B cell (primary cell): Measurements from ENCODE around the gene CDK5RAP3. TPM values are rescaled to one million over a fixed set of nuclear protein-coding genes. Genes with fewer than 3 reads are reported as not detected.
A peak's percentile ranks its signal among the peaks of the same experiment; 100 is the strongest.

Experiments used
- ATAC-seq: fragments of 200-7000 bp; cut with Tn5 transposase; one replicate; pipeline ENCODE4 v1.10.0; 2021; ENCODE audit warnings: low read depth, mild to moderate bottlenecking, moderate number of reproducible peaks, moderate library complexity
- CTCF ChIA-PET: fragments of 350-600 bp; sonication (Branson Sonifier 250); formaldehyde crosslinking; loops from one replicate; lab custom pipeline; 2021; ENCODE audit warnings: antibody characterized with exemption, inconsistent platforms; lab: Charles Lee
- POLR2A ChIA-PET: fragments of 350-600 bp; sonication (Branson Sonifier 250); formaldehyde crosslinking; loops from one replicate; lab custom pipeline; 2021; ENCODE audit warnings: antibody characterized with exemption; lab: Charles Lee
- DNase-seq: peaks from one replicate; pipeline ENCODE4 v3.0.0; 2013
- H2AFZ ChIP-seq: 2 replicates; pipeline ENCODE4 v1.6.1; 2012; ENCODE audit warnings: mild to moderate bottlenecking, low read depth, low read length; ENCODE audit not compliant: insufficient read depth, poor library complexity, severe bottlenecking
- H3K27ac ChIP-seq, 2 donors: 1 replicate in 1 of 2; 2 replicates in 1 of 2; pipeline ENCODE4 v1.5.1; 2012 to 2013; ENCODE audit warnings: low read length in 2 of 2, mild to moderate bottlenecking in 2 of 2, moderate library complexity in 1 of 2
- H3K27me3 ChIP-seq, 4 experiments: fragments of 200-600 bp in 1 of 4; sonication (generic) in 1 of 4; replicated peaks in 1 of 4; 1 replicate in 2 of 4; 2 replicates in 2 of 4; pipeline versions ENCODE4 v1.6.1 to v1.7.0; 2013 to 2016; ENCODE audit warnings: low read length in 3 of 4, mild to moderate bottlenecking in 2 of 4, mixed read lengths in 1 of 4, moderate library complexity in 1 of 4; ENCODE audit not compliant: insufficient read depth in 4 of 4, control insufficient read depth in 3 of 4; ENCODE audit errors: control extremely low read depth in 1 of 4
- H3K36me3 ChIP-seq, 2 experiments: replicated peaks in 1 of 2; 1 replicate in 1 of 2; 2 replicates in 1 of 2; pipeline versions ENCODE4 v1.6.1 to v1.7.1; 2013; ENCODE audit warnings: low read length in 1 of 2; ENCODE audit not compliant: insufficient read depth in 2 of 2, control insufficient read depth in 1 of 2; ENCODE audit errors: control extremely low read depth in 1 of 2, extremely low read depth in 1 of 2
- H3K4me1 ChIP-seq, 2 donors: fragments of 200-600 bp in 1 of 2; sonication (generic) in 1 of 2; 1 replicate in 1 of 2; 2 replicates in 1 of 2; pipeline versions ENCODE4 v1.5.1 to v1.6.1; 2013 to 2017; ENCODE audit warnings: low read length in 2 of 2; ENCODE audit not compliant: control insufficient read depth in 2 of 2, insufficient read depth in 2 of 2
- H3K4me2 ChIP-seq: replicated peaks from 2 replicates; pipeline ENCODE3; 2012; ENCODE audit warnings: mild to moderate bottlenecking, low read depth, low read length; ENCODE audit not compliant: poor library complexity, severe bottlenecking
- H3K4me3 ChIP-seq, 5 experiments: fragments of 200-600 bp in 1 of 5; sonication (generic) in 1 of 5; 1 replicate in 3 of 5; 2 replicates in 2 of 5; pipeline versions ENCODE4 v1.5.1 to v1.7.0; 2011 to 2016; ENCODE audit warnings: low read length in 4 of 5, mild to moderate bottlenecking in 4 of 5, low read depth in 2 of 5, control low read depth in 1 of 5, moderate library complexity in 1 of 5; ENCODE audit not compliant: insufficient read depth in 1 of 5; ENCODE audit errors: control extremely low read depth in 1 of 5, extremely low read depth in 1 of 5
- H3K79me2 ChIP-seq: fragments of 200-600 bp; sonication (generic); one replicate; pipeline ENCODE4 v1.6.0; 2016; ENCODE audit warnings: low read length; ENCODE audit not compliant: control insufficient read depth, insufficient read depth
- H3K9ac ChIP-seq: fragments of 200-600 bp; sonication (generic); 2 replicates; pipeline ENCODE4 v1.6.1; 2017; ENCODE audit warnings: mild to moderate bottlenecking, low read length, moderate library complexity
- H3K9me3 ChIP-seq, 3 donors: one replicate each; pipeline versions ENCODE4 v1.6.1 to v1.7.1; 2013; ENCODE audit warnings: low read length in 2 of 3; ENCODE audit not compliant: control insufficient read depth in 2 of 3, insufficient read depth in 1 of 3; ENCODE audit errors: control extremely low read depth in 1 of 3
- H4K20me1 ChIP-seq: 2 replicates; pipeline ENCODE4 v1.6.0; 2012; ENCODE audit warnings: mild to moderate bottlenecking, low read length; ENCODE audit not compliant: insufficient read depth, control insufficient read depth, poor library complexity, severe bottlenecking
- H3K27ac Mint-ChIP-seq: one replicate; pipeline ENCODE4 v1.8.0; 2021; ENCODE audit warnings: mixed read lengths
- H3K27me3 Mint-ChIP-seq: one replicate; pipeline ENCODE4 v1.8.0; 2021; ENCODE audit warnings: mixed read lengths
- H3K4me1 Mint-ChIP-seq: one replicate; pipeline ENCODE4 v1.8.0; 2021; ENCODE audit warnings: mixed read lengths
- H3K4me3 Mint-ChIP-seq: one replicate; pipeline ENCODE4 v1.8.0; 2021; ENCODE audit warnings: mixed read lengths
- H3K9me3 Mint-ChIP-seq: one replicate; pipeline ENCODE4 v1.8.0; 2022; ENCODE audit warnings: mixed read lengths; ENCODE audit not compliant: insufficient read depth
- EZH2 ChIP-seq: IDR thresholded peaks from 2 replicates; pipeline ENCODE4 v1.6.1; 2012; ENCODE audit warnings: borderline replicate concordance, low read depth, mild to moderate bottlenecking, moderate library complexity, low read length; ENCODE audit not compliant: insufficient read depth, poor library complexity, severe bottlenecking
- WGBS: methylation state at CpG from one replicate; pipeline ENCODE4 v1.1.5; 2013; ENCODE audit warnings: missing lambda C conversion rate; ENCODE audit not compliant: insufficient coverage; 5-methylcytosine and 5-hydroxymethylcytosine counted together
- intact Hi-C: fragments of 100-400 bp; cut with micrococcal nuclease; formaldehyde crosslinking; loops from one replicate; pipeline ENCODE4 v1.10.0; 2022
- polyA plus RNA-seq: library from polyadenylated mRNA; depleted of rRNA; stranded (reverse); fragments of >200 nt; gene quantifications from 2 replicates; pipeline ENCODE4 v1.2.3, GENCODE V29; 2012
- total RNA-seq, 2 donors: library from RNA; stranded (reverse); fragments of 120-200 nt in 1 of 2; gene quantifications; 1 replicate in 1 of 2; 2 replicates in 1 of 2; pipeline versions ENCODE4 v1.2.3 to v1.2.4, GENCODE V29; 2013 to 2022
- TF ChIP-seq, protein P1 (sequence below): fragments of 200-600 bp; IDR thresholded peaks from one replicate; pipeline ENCODE4 v1.8.0; 2022; ENCODE audit warnings: antibody characterized with exemption, mild to moderate bottlenecking

Gene CDK5RAP3
- total and polyA plus RNA-seq, 2 donors (not counting 1 experiment from before 2014, with no cell fraction given), result 417 to 728 TPM

DNA sequence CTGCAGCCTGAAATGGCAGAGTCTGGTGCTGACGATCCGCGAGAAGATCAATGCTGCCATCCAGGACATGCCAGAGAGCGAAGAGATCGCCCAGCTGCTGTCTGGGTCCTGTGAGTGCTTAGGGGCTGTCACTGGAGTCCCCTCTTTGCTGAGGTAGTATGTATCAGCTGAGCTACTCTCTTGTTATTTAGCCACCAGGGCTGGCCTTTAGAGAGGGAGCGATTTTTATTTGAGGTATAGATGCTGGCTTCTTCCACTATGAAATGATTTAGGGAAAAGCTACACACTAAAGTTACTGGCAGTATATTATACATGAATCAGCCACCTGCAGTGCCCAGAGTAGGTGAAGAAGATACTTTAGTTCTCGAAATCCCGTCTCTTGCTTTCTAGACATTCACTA is 2.6 kb downstream of the CDK5RAP3 start:
- whole genome bisulfite sequencing, result 94% methylated on average over 7 of the region's 8 CpGs
- H2AFZ ChIP-seq, result no peak overlapping the region
- CTCF ChIA-PET, result interaction anchor here (7.3 kb wide), 1 partner anchor 24 kb away, joined by 155 read pairs; no protein-coding TSS in a partner anchor
- peaks cover 19 to 28% of the 10 kb centered on the region in 2 donors for H3K4me1 ChIP-seq
- Mint-ChIP-seq H3K4me3 (peak overlapping the region; percentile 44), H3K27ac (no peak overlapping the region), H3K9me3 (no peaks in the 10 kb centered on the region), H3K4me1 (peaks cover 26% of the 10 kb centered on the region), H3K27me3 (no peaks in the 10 kb centered on the region)
- peaks cover 0 to 41% of the 10 kb centered on the region in 2 experiments for H3K36me3 ChIP-seq
- POLR2A ChIA-PET, result no interaction called here
- H3K27ac ChIP-seq, result no peak overlapping the region
- H3K4me2 ChIP-seq, result no peak overlapping the region
- no peak overlapping the region for H3K9ac ChIP-seq
- no peak overlapping the region for H3K4me3 ChIP-seq
- intact Hi-C loops, result no loop called here
- H4K20me1 ChIP-seq, result no peaks in the 10 kb centered on the region
- peaks cover 25% of the 10 kb centered on the region for H3K79me2 ChIP-seq
- H3K27me3 ChIP-seq, result no peaks in the 10 kb centered on the region
- H3K9me3 ChIP-seq, result no peaks in the 10 kb centered on the region
- no peak for TF ChIP-seq EZH2
- TF ChIP-seq, protein P1, sequence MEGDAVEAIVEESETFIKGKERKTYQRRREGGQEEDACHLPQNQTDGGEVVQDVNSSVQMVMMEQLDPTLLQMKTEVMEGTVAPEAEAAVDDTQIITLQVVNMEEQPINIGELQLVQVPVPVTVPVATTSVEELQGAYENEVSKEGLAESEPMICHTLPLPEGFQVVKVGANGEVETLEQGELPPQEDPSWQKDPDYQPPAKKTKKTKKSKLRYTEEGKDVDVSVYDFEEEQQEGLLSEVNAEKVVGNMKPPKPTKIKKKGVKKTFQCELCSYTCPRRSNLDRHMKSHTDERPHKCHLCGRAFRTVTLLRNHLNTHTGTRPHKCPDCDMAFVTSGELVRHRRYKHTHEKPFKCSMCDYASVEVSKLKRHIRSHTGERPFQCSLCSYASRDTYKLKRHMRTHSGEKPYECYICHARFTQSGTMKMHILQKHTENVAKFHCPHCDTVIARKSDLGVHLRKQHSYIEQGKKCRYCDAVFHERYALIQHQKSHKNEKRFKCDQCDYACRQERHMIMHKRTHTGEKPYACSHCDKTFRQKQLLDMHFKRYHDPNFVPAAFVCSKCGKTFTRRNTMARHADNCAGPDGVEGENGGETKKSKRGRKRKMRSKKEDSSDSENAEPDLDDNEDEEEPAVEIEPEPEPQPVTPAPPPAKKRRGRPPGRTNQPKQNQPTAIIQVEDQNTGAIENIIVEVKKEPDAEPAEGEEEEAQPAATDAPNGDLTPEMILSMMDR, result no peak
- ATAC-seq (no peak), DNase-seq (no peak)

DNA sequence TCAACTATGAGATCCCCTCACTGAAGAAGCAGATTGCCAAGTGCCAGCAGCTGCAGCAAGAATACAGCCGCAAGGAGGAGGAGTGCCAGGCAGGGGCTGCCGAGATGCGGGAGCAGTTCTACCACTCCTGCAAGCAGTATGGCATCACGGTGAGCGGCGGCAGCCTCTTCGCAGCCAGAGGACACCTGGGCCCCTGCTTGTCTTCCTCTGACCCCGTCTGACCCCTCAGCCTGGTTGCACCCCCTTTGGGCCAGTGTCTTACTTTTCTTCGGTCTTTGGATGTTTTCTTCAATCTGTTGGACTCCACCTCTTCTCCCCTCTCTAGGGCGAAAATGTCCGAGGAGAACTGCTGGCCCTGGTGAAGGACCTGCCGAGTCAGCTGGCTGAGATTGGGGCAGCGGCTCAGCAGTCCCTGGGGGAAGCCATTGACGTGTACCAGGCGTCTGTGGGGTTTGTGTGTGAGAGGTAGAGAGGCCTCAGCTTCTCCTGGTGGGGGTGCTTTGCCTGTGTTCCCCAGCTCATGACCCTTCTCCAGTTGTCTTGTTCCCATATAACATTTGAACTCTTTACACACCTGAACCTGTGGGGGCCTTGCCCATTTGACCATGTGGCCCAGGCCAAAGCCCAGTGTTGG is 4.4 kb downstream of the CDK5RAP3 start:
- peaks cover 20% of the 10 kb centered on the region for H3K4me1 Mint-ChIP-seq
- no peak overlapping the region for H2AFZ ChIP-seq
- no peak overlapping the region for H3K27ac Mint-ChIP-seq
- H3K9ac ChIP-seq, result no peak overlapping the region
- H3K9me3 Mint-ChIP-seq, result no peaks in the 10 kb centered on the region
- ChIA-PET POLR2A (no interaction called here), CTCF (interaction anchor here (2.0 to 2.7 kb wide), 2 partner anchors 26 to 43 kb away, joined by 8 read pairs; no protein-coding TSS in a partner anchor)
- no peaks in the 10 kb centered on the region for H3K9me3 ChIP-seq
- H4K20me1 ChIP-seq, result no peaks in the 10 kb centered on the region
- no peak for TF ChIP-seq EZH2
- TF ChIP-seq, protein P1, result no peak
- H3K27me3 ChIP-seq, result no peaks in the 10 kb centered on the region
- no peak overlapping the region for H3K4me3 ChIP-seq
- H3K36me3 ChIP-seq, result peaks cover 2 to 57% of the 10 kb centered on the region in 2 experiments
- intact Hi-C loops, result no loop called here
- ATAC-seq (no peak), DNase-seq (no peak)
- no peak overlapping the region for H3K4me2 ChIP-seq
- no peak overlapping the region for H3K27ac ChIP-seq
- 93% methylated on average over 12 of the region's 15 CpGs for WGBS
- no peaks in the 10 kb centered on the region for H3K27me3 Mint-ChIP-seq
- H3K79me2 ChIP-seq, result peaks cover 16% of the 10 kb centered on the region
- H3K4me1 ChIP-seq, result peaks cover 13 to 23% of the 10 kb centered on the region in 2 donors
- no peak overlapping the region for H3K4me3 Mint-ChIP-seq
